HG03108 (cell line): ENCODE measurements around the gene CSGALNACT2.
"Not testable (repeated sequence)": the region's sequence is repeated elsewhere in the genome, so short reads cannot be mapped to it uniquely, and the experiment has no call there.

Source experiments
- ATAC-seq: cut with Tn5 transposase; IDR thresholded peaks from one replicate; pipeline ENCODE4 v1.9.1; 2021; ENCODE audit warnings: moderate library complexity; ENCODE audit not compliant: unreplicated experiment

CSGALNACT2 gene

DNA sequence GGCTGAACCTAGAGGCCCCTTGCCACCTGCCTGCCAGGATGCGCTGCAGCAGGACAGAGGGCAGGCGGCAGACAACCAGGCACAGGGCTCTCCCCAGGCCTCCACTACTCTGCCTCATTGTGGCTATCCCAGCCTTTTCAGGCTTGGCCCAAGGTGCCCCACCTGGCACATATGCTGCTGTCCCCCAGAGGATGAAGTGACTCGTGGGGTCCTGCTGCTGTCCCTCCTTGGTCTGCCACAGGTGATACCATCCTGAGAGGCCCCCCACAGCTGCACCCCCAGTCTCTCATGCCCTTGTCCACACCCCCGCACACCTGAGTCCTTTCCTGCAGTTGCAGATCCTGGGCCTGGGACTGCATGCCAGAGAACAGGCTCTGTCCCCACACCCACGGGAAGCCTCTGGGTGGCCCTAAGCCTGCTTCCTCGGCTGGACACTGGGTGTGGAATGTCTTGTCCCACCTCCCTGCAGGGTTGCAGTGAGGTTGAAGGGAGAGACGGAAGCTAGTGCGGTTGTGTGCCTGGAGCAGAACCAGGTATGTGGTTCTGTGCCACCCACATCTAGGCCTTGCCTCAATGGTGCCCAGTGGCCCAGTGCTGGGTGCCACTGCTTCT is 73.3 kb downstream of the CSGALNACT2 start:
- ATAC-seq, result no peak

DNA sequence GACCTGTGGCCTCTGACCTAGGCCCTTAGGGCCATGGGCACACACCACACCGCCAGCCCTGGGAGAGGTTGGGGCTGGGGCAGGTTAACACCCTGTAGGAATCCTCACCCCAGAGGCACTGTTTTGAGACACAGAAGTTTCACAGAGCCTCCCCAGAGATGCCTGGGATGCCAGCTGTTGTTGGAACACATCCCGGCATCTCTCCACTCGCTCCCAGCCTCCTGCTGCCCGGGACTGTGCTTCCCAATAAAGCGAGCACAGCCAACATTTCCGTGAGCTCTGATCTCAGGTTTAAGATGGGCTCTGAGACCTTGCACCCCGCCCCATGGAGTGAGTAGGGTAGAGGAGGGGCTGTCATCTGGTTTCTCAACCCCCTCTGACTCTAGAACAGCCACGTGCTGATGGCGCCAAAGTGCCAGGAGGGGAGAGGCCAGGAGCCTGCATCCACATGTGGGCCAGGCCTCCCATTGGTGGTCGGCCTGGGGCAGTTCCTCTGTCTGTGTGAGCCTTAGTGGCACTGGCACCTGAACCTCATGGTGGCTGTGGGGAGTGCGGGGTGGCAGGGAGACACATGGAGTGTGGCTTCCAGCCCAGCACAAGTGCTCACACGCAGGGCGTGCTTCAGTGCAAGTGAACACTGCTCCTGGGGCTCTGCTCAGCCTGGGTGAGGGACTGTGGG is 73.9 kb downstream of the CSGALNACT2 start:
- no peak for ATAC-seq

- no peak for ATAC-seq
Measured at GRCh38 chr10:43214071-43214955, 76.1 kb downstream of the CSGALNACT2 start.

DNA sequence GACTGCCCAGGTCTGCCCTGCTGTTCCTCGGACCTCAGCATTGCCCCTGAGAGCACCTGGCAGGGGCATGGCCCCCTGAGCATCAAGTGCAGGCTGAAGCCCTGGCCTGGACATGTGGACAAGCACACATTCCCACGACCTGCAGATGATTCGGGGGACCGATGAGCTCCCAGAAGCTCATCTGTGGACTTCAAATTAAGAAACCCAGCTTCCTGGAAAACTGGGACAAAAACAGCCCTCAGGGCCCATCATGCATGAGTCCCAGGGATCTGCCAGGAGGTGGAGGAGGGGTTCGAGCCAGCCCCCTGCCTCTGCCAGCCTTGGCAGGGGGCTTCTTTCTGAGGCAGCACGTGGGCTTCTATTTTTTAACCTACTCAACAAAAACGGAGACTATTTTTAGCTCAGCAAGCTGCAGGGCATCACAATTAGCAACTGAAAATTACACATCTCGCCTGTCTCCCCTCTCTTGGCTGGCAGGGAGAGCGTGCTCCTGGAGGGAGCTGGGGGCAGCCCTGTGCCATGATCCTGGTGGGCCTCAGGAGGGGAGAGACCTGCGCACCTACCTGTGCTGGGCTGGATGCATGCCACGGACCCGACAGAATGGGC is 76.8 kb downstream of the CSGALNACT2 start:
- ATAC-seq, result no peak

DNA sequence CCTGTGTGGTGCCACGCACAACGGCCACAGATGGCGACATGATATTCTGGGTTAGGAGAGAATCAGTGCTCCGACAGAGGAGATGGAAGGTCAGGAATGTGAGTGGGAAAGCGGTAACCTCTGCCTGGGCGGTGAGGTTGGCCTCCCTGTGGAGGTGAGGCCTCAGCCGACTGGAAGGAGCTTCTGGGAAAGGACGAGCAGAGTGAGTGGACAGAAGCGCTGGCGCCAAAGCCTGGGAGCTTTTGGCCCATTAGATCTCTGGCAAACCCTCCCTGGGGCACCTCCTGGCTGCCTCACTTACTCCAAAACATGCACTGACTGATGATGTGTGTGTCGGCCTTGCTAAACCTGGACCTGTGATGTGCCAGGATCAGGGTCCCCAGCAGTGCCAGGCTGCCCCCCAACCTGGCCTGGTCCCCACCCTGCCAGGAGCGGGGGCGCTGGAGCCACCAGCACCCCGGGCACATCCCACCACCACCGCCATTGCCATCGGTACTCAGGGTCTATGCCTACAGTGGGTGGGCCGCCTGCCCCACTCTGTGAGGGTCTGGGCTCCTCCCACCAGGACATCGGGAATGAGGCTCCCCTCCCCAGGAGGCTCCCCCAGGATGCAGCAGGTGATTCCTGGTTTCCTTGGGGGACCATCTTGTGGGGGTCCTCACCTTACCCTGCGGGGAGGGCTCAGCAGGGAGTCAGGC is 77.7 kb downstream of the CSGALNACT2 start:
- ATAC-seq, result no peak

DNA sequence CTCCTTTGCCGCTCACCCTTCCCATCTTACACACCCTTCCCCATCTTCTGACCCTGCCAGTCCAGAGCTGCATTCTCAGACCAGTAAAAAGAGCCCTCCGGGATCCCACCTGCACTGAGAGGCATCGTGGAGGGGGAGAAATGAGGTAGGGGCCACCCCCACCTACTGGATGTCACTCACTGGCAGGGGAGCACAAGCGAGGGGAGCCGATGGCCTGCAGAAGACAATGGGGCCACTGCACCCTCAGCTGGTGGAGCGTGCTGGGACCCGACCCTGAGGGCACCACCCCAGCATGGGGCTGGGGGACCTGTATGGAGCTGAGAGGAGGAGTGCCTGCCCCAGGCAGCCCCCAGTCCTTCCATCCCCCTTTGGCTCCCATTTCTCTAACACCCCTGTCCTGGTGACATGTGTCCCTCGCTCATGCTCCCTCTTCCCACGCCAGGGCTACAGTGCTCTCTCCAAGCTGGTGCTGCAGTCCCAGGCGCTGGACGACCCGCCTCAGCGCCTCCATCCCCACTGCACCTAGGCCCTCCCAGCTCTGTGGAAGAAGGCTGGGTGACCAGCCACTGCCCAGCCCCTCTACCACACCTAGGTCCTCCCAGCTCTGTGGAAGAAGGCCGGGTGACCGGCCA is 78.8 kb downstream of the CSGALNACT2 start:
- no peak for ATAC-seq

- ATAC-seq, result no peak
Measured at GRCh38 chr10:43217563-43218205, 79.4 kb downstream of the CSGALNACT2 start.

- ATAC-seq, result no peak
Measured at GRCh38 chr10:43218206-43218950, 80.1 kb downstream of the CSGALNACT2 start.

DNA sequence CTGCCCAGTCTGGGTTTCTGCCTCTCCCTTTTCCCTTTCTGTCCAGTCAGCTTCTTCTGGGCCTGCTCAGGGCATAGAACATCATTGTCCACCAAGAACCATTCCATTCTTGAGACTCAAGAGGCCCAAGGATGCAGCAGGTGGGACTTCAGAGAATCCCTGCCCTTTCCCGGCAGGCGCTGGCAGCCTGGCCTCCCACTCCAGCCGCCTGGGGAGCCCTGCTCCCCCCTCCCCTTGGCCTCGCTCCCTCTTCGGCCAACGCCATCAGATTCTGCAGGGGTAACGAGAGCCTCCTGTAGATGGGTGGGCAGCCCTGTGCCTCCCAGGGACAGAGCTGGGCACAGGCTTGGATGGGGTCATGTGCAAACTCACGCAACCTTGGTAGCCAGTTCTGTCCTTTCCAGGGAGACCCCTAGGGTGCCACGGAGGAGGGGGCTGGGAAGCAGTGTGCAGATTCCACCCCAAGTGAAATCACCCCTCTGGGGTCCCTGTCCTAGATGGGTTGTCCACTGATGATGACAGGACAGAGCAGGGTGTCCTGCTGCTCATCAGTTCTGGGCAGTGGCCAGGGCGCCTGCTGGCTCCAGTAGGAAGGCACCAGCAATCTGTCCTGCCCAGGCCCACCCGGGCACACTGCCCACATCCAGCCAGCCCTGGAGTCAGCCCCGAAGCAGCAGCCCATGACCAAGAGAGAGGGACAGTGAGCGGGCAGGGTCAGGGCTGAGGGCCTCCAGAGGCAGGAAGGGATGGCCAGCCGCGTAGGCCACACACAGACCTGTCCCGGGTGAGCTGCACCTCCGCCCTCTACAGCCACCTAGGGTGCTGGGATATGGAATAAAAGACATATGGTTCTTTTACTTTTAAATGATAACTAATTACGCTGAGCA is 80.9 kb downstream of the CSGALNACT2 start:
- no peak for ATAC-seq

DNA sequence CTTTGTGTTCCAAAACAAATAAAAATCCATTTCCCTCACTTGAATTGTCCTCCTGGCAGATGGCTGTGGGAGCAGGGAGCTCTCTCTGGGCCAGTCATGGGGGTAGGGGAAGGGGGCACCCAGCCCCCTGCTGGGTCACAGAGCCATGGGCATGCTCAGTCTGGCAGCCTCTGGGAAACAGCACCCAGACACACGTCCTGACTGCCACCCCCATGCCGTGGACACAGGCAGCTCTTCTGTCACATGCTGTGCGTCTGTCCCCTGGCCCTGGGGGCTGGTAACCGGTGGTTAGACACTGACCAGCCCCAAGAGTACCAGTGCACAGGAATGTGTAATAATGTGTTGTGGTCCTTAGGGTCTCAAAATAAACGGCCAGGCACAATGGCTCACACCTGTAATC is 81.6 kb downstream of the CSGALNACT2 start:
- no peak for ATAC-seq

GRCh38 chr10:43220251-43220650 is 82.0 kb downstream of the CSGALNACT2 start:
- not testable (repeated sequence) for ATAC-seq

DNA sequence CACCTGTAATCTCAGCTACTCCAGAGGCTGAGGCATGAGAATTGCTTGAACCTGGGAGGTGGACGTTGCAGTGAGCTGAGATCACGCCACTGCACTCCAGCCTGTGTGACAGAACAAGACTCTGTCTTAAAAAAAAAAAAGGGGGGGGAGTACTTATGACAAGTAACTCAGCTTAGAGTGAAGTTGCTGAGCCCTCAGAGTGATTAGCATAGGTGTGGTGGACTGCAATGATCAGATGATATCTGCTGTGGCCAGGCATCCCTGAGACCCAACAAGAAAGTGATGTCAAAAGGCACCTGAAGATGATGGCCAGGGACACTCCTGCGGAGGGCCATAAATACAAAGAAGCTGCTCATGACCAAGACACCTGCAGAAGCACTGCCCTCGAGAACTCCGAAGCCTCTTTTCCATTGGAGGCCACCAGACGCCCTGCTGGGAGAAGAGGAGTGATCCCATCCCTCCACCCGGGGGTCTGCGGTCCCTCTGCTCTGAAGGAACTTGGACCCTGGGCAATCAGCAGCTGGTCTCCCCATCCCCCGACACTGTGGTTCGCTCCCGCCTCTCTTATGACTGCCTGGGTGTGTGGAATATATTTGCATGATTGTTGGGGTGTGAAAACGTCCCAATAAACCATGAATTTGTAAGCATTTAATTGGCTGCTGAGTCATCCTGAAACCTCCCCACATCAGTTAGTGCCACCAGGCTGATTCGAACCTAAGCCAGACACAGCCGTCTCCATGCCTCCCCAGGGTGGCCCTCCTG is 82.6 kb downstream of the CSGALNACT2 start:
- ATAC-seq, result no peak

DNA sequence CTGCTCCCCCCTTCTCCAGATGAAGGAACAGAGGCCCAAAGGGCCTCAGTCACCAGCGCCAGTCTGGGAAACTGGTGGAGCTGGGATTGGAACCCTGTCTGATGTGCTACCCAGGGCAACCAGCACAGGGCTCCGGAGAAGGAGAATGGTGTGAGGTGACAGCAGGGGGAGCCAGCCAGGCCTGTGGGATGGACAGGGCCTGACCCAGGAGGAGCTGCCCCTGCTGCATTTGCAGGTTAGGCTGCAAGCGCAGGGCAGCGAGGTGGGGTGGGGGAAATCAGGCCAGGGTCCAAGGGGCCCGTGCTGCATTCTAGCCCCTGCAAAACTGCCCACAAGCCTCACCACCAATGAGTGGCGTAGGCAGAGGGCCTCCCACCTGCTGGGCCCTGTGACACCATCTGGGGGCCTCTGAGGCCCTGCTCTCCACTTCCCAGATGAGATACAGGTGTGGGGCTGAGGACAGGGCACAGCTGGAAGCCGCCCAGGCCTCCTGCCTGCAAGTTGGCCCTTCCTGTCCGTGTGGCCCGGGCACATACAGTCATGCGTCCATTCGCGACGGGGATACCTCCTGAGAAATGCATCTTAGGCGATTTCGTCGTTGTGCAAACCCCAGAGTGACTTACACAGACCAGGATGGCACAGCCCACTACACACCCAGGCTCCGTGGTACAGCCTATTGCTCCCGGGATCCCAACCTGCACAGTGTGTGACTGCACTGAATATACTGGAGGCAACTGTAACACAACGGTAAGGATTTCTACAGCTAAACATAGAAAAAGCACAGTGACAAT is 83.4 kb downstream of the CSGALNACT2 start:
- no peak for ATAC-seq

DNA sequence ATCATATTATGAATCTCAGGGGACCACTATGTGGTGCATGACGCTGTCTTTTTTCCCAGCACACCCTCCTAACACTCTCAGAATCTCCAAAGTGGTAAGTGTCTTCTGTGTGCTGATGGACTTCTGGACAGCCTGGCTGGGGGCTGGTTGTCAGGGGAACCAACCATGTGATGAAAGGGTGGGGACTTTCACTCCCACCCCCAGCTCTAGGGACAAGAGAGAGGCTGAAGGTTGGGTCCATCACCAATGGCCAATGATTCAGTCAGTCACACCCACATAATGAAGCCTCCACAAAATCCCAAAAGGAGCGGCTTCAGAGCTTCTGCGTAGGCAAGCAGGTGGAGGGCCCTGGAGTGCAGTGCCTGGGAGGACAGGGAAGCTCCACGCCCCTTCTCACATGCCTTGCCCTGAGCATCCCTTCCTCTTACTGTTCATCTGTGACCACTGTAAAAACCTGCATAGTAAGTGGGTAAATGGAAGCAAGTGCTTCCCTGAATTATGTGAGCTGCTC is 84.0 kb downstream of the CSGALNACT2 start:
- no peak for ATAC-seq

- ATAC-seq, result no peak
Measured at GRCh38 chr10:43223056-43223455, 84.8 kb downstream of the CSGALNACT2 start.

DNA sequence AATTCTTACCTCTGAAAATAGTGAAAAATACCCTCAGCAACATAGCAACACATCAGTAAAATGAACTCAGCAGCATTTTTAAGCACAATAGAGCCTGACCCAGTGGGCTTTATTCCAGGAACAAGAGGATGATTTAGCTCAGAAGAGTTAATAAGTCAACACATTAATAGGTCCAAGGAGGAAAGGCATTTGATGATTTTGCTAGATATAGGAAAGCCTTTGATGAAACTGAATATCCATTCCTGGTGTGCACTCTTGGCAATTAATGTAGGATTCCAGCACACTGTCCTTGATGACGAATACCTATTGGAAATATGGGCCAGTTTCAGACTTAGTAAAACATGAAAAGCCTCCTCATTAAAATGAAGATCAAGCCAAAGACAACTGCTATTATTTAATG is 86.1 kb downstream of the CSGALNACT2 start:
- no peak for ATAC-seq
